ENCODE data around the gene CFAP221.

The CFAP221 gene

DNA sequence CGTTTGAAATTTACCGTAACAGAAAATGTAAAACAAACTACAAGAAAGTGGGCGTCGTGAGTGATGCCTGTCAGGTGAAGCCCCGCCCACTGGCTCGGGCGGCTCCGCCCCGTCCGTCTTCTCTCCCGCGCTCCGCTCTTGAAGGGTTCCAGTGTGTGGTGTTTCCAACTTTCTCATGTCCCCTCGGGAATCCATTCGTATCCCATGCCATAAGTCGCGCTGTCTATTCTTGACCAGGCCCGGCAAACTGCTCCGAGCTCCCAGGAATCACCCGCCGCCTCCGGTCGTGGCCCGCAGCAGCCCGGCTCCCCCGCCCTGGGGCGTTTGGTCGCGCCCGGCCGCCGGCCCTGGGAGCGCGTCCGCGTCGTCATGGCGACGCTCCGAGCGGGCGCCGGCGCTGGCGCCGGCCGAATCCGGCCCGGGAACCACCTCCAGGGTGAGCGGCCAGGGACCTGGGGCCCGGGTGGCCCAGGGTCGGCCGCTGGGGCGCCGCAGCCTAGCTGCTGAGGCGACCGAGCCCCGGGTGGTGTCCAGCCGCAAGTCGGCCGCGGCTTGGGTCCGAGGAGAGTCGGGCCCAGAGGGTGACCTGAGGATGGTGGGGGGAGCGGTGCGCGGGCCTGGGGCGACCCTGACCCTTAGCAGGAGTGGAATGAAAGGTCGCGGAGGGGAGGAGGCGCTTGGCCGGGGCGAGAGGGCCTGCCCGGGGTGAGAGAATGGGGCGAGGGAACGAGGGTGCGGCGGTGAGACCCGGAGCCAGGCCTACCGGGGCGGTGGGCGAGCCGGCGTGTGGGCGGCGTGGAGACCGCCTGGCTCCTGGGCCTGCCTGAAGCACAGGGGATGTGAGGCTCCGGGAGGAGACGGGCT is at the start of gene CFAP221:
TSS of gene CFAP221 (plus strand) at position 375 of the 864 bp plus-strand sequence. CDS start 1,683 bp downstream, outside the sequence.
- Histone ChIP-seq H3K36me3 (replicated peaks) (no peaks in the 10 kb centered on the region), H3K27me3 (replicated peaks) (peaks cover 6% of the 10 kb centered on the region), H3K4me3 (ENCODE audit: low read depth, low read length) (peak within 1 kb of the TSS; percentile 62), H3K27ac (peak within 1 kb of the TSS; percentile 26)
- in situ Hi-C loops (cut with HindIII; ENCODE audit: low pct_ligation_motif_present, low sequenced_read_pairs), result no loop called here
- TF ChIP-seq, protein P1, sequence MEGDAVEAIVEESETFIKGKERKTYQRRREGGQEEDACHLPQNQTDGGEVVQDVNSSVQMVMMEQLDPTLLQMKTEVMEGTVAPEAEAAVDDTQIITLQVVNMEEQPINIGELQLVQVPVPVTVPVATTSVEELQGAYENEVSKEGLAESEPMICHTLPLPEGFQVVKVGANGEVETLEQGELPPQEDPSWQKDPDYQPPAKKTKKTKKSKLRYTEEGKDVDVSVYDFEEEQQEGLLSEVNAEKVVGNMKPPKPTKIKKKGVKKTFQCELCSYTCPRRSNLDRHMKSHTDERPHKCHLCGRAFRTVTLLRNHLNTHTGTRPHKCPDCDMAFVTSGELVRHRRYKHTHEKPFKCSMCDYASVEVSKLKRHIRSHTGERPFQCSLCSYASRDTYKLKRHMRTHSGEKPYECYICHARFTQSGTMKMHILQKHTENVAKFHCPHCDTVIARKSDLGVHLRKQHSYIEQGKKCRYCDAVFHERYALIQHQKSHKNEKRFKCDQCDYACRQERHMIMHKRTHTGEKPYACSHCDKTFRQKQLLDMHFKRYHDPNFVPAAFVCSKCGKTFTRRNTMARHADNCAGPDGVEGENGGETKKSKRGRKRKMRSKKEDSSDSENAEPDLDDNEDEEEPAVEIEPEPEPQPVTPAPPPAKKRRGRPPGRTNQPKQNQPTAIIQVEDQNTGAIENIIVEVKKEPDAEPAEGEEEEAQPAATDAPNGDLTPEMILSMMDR (IDR thresholded peaks at IDR 0.05; ENCODE audit: low read depth, low read length, missing control alignments), result no peak
- DNase-seq, result peak; percentile 64

DNA sequence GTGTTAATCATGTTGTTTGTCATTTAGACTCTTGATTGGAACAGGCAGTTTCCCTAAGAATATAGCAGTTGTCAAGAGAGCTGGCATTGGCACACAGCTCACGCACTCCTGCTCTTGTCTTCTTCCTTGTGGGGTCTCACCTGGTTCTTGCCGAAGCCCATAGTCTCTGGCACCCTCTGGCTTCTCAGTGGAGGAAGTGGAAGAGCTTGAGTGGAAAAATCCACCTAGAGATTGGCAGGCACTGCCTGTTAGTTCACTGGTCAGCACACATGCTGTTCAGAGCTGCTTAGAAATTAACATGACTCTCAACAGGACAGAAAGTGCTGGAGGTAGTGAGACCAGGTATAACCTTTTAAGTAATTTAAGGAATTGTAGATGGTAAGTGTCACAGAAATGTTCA is 48.3 kb upstream of the CFAP221 start:
- Histone ChIP-seq H3K36me3 (replicated peaks) (no peaks in the 10 kb centered on the region), H3K4me3 (ENCODE audit: low read depth, low read length) (no peak overlapping the region), H3K27ac (no peak overlapping the region), H3K27me3 (replicated peaks) (no peaks in the 10 kb centered on the region)
- no peak for DNase-seq
- in situ Hi-C loops (cut with HindIII; ENCODE audit: low pct_ligation_motif_present, low sequenced_read_pairs), result no loop called here
- TF ChIP-seq, protein P1 (IDR thresholded peaks at IDR 0.05; ENCODE audit: low read depth, low read length, missing control alignments), result no peak

GRCh38 chr2:119496682-119497081 is 47.6 kb upstream of the CFAP221 start:
- H3K4me3 ChIP-seq (ENCODE audit: low read depth, low read length), result no peak overlapping the region
- in situ Hi-C loops (cut with HindIII; ENCODE audit: low pct_ligation_motif_present, low sequenced_read_pairs), result no loop called here
- TF ChIP-seq, protein P1 (IDR thresholded peaks at IDR 0.05; ENCODE audit: low read depth, low read length, missing control alignments), result no peak
- no peaks in the 10 kb centered on the region for H3K27me3 ChIP-seq (replicated peaks)
- no peaks in the 10 kb centered on the region for H3K36me3 ChIP-seq (replicated peaks)
- H3K27ac ChIP-seq, result no peak overlapping the region
- DNase-seq, result no peak

- TF ChIP-seq, protein P1 (IDR thresholded peaks at IDR 0.05; ENCODE audit: low read depth, low read length, missing control alignments), result no peak
- H3K4me3 ChIP-seq (ENCODE audit: low read depth, low read length), result no peak overlapping the region
- no peak overlapping the region for H3K27ac ChIP-seq
- no peaks in the 10 kb centered on the region for H3K27me3 ChIP-seq (replicated peaks)
- DNase-seq, result no peak
- in situ Hi-C loops (cut with HindIII; ENCODE audit: low pct_ligation_motif_present, low sequenced_read_pairs), result no loop called here
- no peaks in the 10 kb centered on the region for H3K36me3 ChIP-seq (replicated peaks)
Observed at GRCh38 chr2:119508756-119509155, 35.5 kb upstream of the CFAP221 start.

GRCh38 chr2:119511989-119512388 is 32.3 kb upstream of the CFAP221 start:
- H3K27me3 ChIP-seq (replicated peaks), result no peaks in the 10 kb centered on the region
- DNase-seq, result no peak
- H3K36me3 ChIP-seq (replicated peaks), result no peaks in the 10 kb centered on the region
- in situ Hi-C loops (cut with HindIII; ENCODE audit: low pct_ligation_motif_present, low sequenced_read_pairs), result no loop called here
- H3K27ac ChIP-seq, result no peak overlapping the region
- no peak overlapping the region for H3K4me3 ChIP-seq (ENCODE audit: low read depth, low read length)
- TF ChIP-seq, protein P1 (IDR thresholded peaks at IDR 0.05; ENCODE audit: low read depth, low read length, missing control alignments), result no peak

Measured in brain microvascular endothelial cell (primary cell).